ENCODE data around the gene ABCC2. TPM values are rescaled to one million over a fixed set of nuclear protein-coding genes. Genes with fewer than 3 reads are reported as not detected.

The ABCC2 gene
- total and polyA plus RNA-seq, 2 donors (not counting 1 experiment from before 2014, with no cell fraction given): 4.2 to 7.0 TPM

GRCh38 chr10:99812177-99812576 is 29.7 kb downstream of the ABCC2 start:
- no peak overlapping the region for H3K27ac ChIP-seq (ENCODE audit: low read length in 2 of 2)
- no peak for DNase-seq
- no peaks in the 10 kb centered on the region for H3K4me1 ChIP-seq (ENCODE audit: control insufficient read depth in 2 of 2, insufficient read depth in 2 of 2, low read length in 2 of 2)
- H3K9me3 ChIP-seq (ENCODE audit: control extremely low read depth in 1 of 3, control insufficient read depth in 2 of 3, insufficient read depth in 1 of 3, low read length in 2 of 3): peaks cover 0 to 5% (median 0%) of the 10 kb centered on the region in 3 donors
- H3K9me3 Mint-ChIP-seq (ENCODE audit: insufficient read depth): no peaks in the 10 kb centered on the region
- no peaks in the 10 kb centered on the region for H3K4me1 Mint-ChIP-seq
- H3K4me3 Mint-ChIP-seq: no peak overlapping the region
- no peaks in the 10 kb centered on the region for H4K20me1 ChIP-seq (ENCODE audit: control insufficient read depth, insufficient read depth, low read length, poor library complexity, severe bottlenecking)
- TF ChIP-seq CTCF (IDR thresholded peaks at IDR 0.05): no peak
- TF ChIP-seq EZH2 (IDR thresholded peaks at IDR 0.05; ENCODE audit: borderline replicate concordance, insufficient read depth, low read depth, low read length, poor library complexity, severe bottlenecking): no peak
- ChIA-PET CTCF (no interaction called here), POLR2A (no interaction called here)
- no CpG with 5 or more reads among the region's 2 CpGs for WGBS (ENCODE audit: insufficient coverage)
- intact Hi-C loops (cut with micrococcal nuclease): no loop called here
- no peak for ATAC-seq (ENCODE audit: low read depth)
- H3K4me2 ChIP-seq (replicated peaks; ENCODE audit: low read depth, low read length, poor library complexity, severe bottlenecking): no peak overlapping the region
- no peaks in the 10 kb centered on the region for H3K79me2 ChIP-seq (ENCODE audit: control insufficient read depth, insufficient read depth, low read length)
- H3K27me3 Mint-ChIP-seq: no peaks in the 10 kb centered on the region
- H3K27ac Mint-ChIP-seq: no peak overlapping the region
- H2AFZ ChIP-seq (ENCODE audit: insufficient read depth, low read depth, low read length, poor library complexity, severe bottlenecking): no peak overlapping the region
- H3K27me3 ChIP-seq (replicated peaks in 1 of 4; ENCODE audit: control extremely low read depth in 1 of 4, control insufficient read depth in 3 of 4, insufficient read depth in 4 of 4, low read length in 3 of 4): no peaks in the 10 kb centered on the region
- no peak overlapping the region for H3K4me3 ChIP-seq (ENCODE audit: control extremely low read depth in 1 of 5, extremely low read depth in 1 of 5, insufficient read depth in 1 of 5, low read depth in 2 of 5, low read length in 4 of 5)
- peaks cover 0 to 1% of the 10 kb centered on the region in 2 experiments for H3K36me3 ChIP-seq (replicated peaks in 1 of 2; ENCODE audit: control extremely low read depth in 1 of 2, control insufficient read depth in 1 of 2, extremely low read depth in 1 of 2, insufficient read depth in 2 of 2, low read length in 1 of 2)
- no peak overlapping the region for H3K9ac ChIP-seq (ENCODE audit: low read length)

GRCh38 chr10:99814143-99814542 is 31.7 kb downstream of the ABCC2 start:
- H4K20me1 ChIP-seq (ENCODE audit: control insufficient read depth, insufficient read depth, low read length, poor library complexity, severe bottlenecking): no peaks in the 10 kb centered on the region
- no peak overlapping the region for H3K9ac ChIP-seq (ENCODE audit: low read length)
- ChIA-PET POLR2A (no interaction called here), CTCF (no interaction called here)
- H2AFZ ChIP-seq (ENCODE audit: insufficient read depth, low read depth, low read length, poor library complexity, severe bottlenecking): no peak overlapping the region
- no peaks in the 10 kb centered on the region for H3K4me1 Mint-ChIP-seq
- no CpG with 5 or more reads among the region's 8 CpGs for WGBS (ENCODE audit: insufficient coverage)
- H3K4me3 Mint-ChIP-seq: no peak overlapping the region
- H3K4me2 ChIP-seq (replicated peaks; ENCODE audit: low read depth, low read length, poor library complexity, severe bottlenecking): no peak overlapping the region
- no peak overlapping the region for H3K27ac Mint-ChIP-seq
- no peak for TF ChIP-seq EZH2 (IDR thresholded peaks at IDR 0.05; ENCODE audit: borderline replicate concordance, insufficient read depth, low read depth, low read length, poor library complexity, severe bottlenecking)
- no peak for TF ChIP-seq CTCF (IDR thresholded peaks at IDR 0.05)
- intact Hi-C loops (cut with micrococcal nuclease): no loop called here
- no peak overlapping the region for H3K4me3 ChIP-seq (ENCODE audit: control extremely low read depth in 1 of 5, extremely low read depth in 1 of 5, insufficient read depth in 1 of 5, low read depth in 2 of 5, low read length in 4 of 5)
- no peaks in the 10 kb centered on the region for H3K27me3 Mint-ChIP-seq
- no peak for DNase-seq
- no peaks in the 10 kb centered on the region for H3K79me2 ChIP-seq (ENCODE audit: control insufficient read depth, insufficient read depth, low read length)
- H3K4me1 ChIP-seq (ENCODE audit: control insufficient read depth in 2 of 2, insufficient read depth in 2 of 2, low read length in 2 of 2): no peaks in the 10 kb centered on the region
- no peak overlapping the region for H3K27ac ChIP-seq (ENCODE audit: low read length in 2 of 2)
- peaks cover 0 to 5% (median 0%) of the 10 kb centered on the region in 3 donors for H3K9me3 ChIP-seq (ENCODE audit: control extremely low read depth in 1 of 3, control insufficient read depth in 2 of 3, insufficient read depth in 1 of 3, low read length in 2 of 3)
- no peaks in the 10 kb centered on the region for H3K9me3 Mint-ChIP-seq (ENCODE audit: insufficient read depth)
- H3K36me3 ChIP-seq (replicated peaks in 1 of 2; ENCODE audit: control extremely low read depth in 1 of 2, control insufficient read depth in 1 of 2, extremely low read depth in 1 of 2, insufficient read depth in 2 of 2, low read length in 1 of 2): peaks cover 0 to 3% of the 10 kb centered on the region in 2 experiments
- ATAC-seq (ENCODE audit: low read depth): no peak
- H3K27me3 ChIP-seq (replicated peaks in 1 of 4; ENCODE audit: control extremely low read depth in 1 of 4, control insufficient read depth in 3 of 4, insufficient read depth in 4 of 4, low read length in 3 of 4): no peaks in the 10 kb centered on the region
